HepG2 (cell line): ENCODE measurements around the gene SURF6. TPM values are rescaled to one million over a fixed set of nuclear protein-coding genes. Genes with fewer than 3 reads are reported as not detected.

Experiments used
- ARID3A ChIP-seq: IDR thresholded peaks from 2 replicates; pipeline ENCODE4 v1.6.1; 2012; ENCODE audit warnings: low read depth, low read length, improper control_type of control experiment
- BRF2 ChIP-seq: sonication (generic); formaldehyde crosslinking; IDR thresholded peaks from 2 replicates; pipeline ENCODE4 v1.8.1; 2022; ENCODE audit warnings: mild to moderate bottlenecking, missing genetic modification reagents
- CCAR2 ChIP-seq: fragments of 200-400 bp; formaldehyde crosslinking; optimal IDR thresholded peaks from 2 replicates; pipeline ENCODE3; 2018; ENCODE audit warnings: low read depth, mild to moderate bottlenecking, low read length, moderate library complexity
- CEBPZ ChIP-seq: IDR thresholded peaks from 2 replicates; pipeline ENCODE4 v1.6.1; 2012; ENCODE audit warnings: low read length, improper control_type of control experiment
- CENPX ChIP-seq: sonication (generic); formaldehyde crosslinking; IDR thresholded peaks from 2 replicates; pipeline ENCODE4 v1.9.0; 2021; ENCODE audit warnings: mild to moderate bottlenecking, missing genetic modification reagents, moderate library complexity
- EED ChIP-seq: sonication (generic); formaldehyde crosslinking; IDR thresholded peaks from 2 replicates; pipeline ENCODE4 v1.5.0; 2020; ENCODE audit warnings: mild to moderate bottlenecking, missing genetic modification reagents
- HES4 ChIP-seq: sonication (generic); formaldehyde crosslinking; IDR thresholded peaks from 2 replicates; pipeline ENCODE4 v1.9.0; 2021; ENCODE audit warnings: mild to moderate bottlenecking, missing genetic modification reagents, borderline replicate concordance
- JUN ChIP-seq: sonication (generic); formaldehyde crosslinking; IDR thresholded peaks from 2 replicates; pipeline ENCODE4 v1.4.0; 2020; ENCODE audit warnings: mild to moderate bottlenecking, missing genetic modification reagents
- KDM5A ChIP-seq: fragments of 200-600 bp; sonication (generic); IDR thresholded peaks from 2 replicates; pipeline ENCODE4 v1.7.0; 2018; ENCODE audit warnings: antibody characterized with exemption, mild to moderate bottlenecking, low read length, borderline replicate concordance
- LCORL ChIP-seq, 2 experiments: fragments of 450-650 bp in 1 of 2; sonication (generic) in 1 of 2; formaldehyde crosslinking in 1 of 2; IDR thresholded peaks; 2 replicates each; pipeline versions ENCODE4 v1.5.0 to v1.6.1; 2017 to 2020; ENCODE audit warnings: antibody characterized with exemption in 1 of 2, missing genetic modification reagents in 1 of 2
- MIER3 ChIP-seq: IDR thresholded peaks from 2 replicates; pipeline ENCODE4 v1.6.1; 2016; ENCODE audit warnings: missing compliant biosample characterization, borderline replicate concordance
- NCOA2 ChIP-seq: sonication (generic); formaldehyde crosslinking; IDR thresholded peaks from 2 replicates; pipeline ENCODE4 v1.8.0; 2022; ENCODE audit warnings: inconsistent platforms
- POLR2A ChIP-seq, 2 experiments: IDR thresholded peaks; 2 replicates each; pipeline ENCODE4 v1.6.1; 2011; ENCODE audit warnings: low read depth in 2 of 2, low read length in 2 of 2, mild to moderate bottlenecking in 1 of 2, moderate library complexity in 1 of 2; ENCODE audit not compliant: insufficient read depth in 1 of 2
- SP140L ChIP-seq: sonication (generic); formaldehyde crosslinking; IDR thresholded peaks from 2 replicates; pipeline ENCODE4 v1.4.0; 2020; ENCODE audit warnings: missing genetic modification reagents, borderline replicate concordance
- ZNF30 ChIP-seq: sonication (generic); formaldehyde crosslinking; IDR thresholded peaks from 2 replicates; pipeline ENCODE4 v1.5.0; 2020; ENCODE audit warnings: mild to moderate bottlenecking, missing genetic modification reagents
- ZNF747 ChIP-seq: sonication (generic); formaldehyde crosslinking; IDR thresholded peaks from 2 replicates; pipeline ENCODE4 v1.8.1; 2023; ENCODE audit warnings: missing genetic modification reagents, mild to moderate bottlenecking, borderline replicate concordance
- ZNF775 ChIP-seq: sonication (generic); formaldehyde crosslinking; IDR thresholded peaks from 2 replicates; pipeline ENCODE4 v1.4.0; 2020; ENCODE audit warnings: missing genetic modification reagents, mild to moderate bottlenecking, moderate library complexity, borderline replicate concordance
- polyA plus RNA-seq, 8 experiments: library from polyadenylated mRNA; depleted of rRNA in 3 of 8; stranded (reverse) in 7 of 8; unstranded in 1 of 8; fragments of >200 nt; fragmentation: Illumina TruSeq in 4 of 8; extraction: Trizol in 4 of 8; gene quantifications; 2 replicates each; pipeline versions ENCODE4 v1.2.1 to v1.2.3, GENCODE V29; 2011 to 2016; ENCODE audit warnings: low read depth in 4 of 8, missing spikeins in 1 of 8, mixed read lengths in 1 of 8; ENCODE audit not compliant: insufficient read depth in 1 of 8
- total RNA-seq, 5 experiments: library from RNA; depleted of rRNA; stranded (reverse); fragments of >200 nt; fragmentation: Illumina TruSeq; extraction: Trizol; gene quantifications; 2 replicates each; pipeline ENCODE4 v1.2.3, GENCODE V29; 2016; ENCODE audit warnings: low read depth in 1 of 5
- TF ChIP-seq, protein P1 (sequence below): sonication (generic); formaldehyde crosslinking; conservative IDR thresholded peaks from 2 replicates; pipeline ENCODE4 v1.8.0; 2022; ENCODE audit warnings: missing genetic modification reagents
- TF ChIP-seq, protein P2 (sequence below): sonication (generic); formaldehyde crosslinking; IDR thresholded peaks from 2 replicates; pipeline ENCODE4 v1.8.1; 2023; ENCODE audit warnings: missing genetic modification reagents, inconsistent platforms, borderline replicate concordance

The SURF6 gene
- total and polyA plus RNA-seq, 2 of the 13 experiments (the other 11 are each of a cell fraction or from before 2014, with no cell fraction given) = 5.9 to 14.7 TPM

DNA sequence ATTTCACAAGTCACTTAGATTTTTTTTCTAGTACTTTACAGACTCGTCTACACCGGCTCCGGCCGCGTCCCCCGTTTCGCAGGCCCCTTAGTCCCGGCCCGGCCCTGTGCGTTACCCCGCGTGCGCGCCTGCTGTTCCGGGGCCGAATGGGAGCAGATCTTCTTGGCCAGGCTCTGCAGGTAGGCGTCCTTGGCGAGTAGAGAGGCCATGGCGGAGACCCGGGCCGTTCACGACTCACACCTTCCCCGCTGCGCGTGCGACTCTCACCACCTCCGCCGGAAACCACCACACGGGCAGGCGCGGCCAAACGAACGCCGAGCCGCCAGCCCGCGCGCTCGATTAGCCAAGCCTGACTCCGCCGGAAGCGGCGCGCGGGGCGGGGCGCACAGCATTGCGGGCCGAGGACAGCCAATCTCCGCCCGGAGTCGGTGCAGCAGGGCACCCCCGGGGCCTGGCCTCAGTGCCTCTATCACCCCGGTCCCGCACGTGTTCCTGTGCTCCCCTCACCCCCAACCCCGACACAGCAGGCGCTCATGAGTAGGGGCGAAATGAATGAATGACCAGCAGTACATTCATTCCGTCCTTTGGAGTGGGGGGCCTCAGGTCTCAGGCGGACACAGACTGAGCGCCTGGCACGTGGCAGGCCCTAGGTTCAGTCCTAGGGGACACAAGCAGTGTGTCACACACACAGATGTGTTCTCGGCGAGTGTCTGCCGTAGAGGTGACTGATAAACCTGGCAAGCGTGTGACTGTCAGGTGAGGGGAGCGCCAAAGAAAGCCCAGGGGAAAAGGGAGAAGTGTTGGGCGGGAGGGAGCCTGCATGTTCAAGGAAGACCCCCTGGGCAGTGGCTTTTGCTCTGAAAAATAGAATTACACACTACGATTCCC is at the start of gene SURF6 (continued):
- TF ChIP-seq CEBPZ (no peak), EED (no peak; the same call in 1 of the 2 replicates), JUN (no peak), NCOA2 (CRISPR knock-in tag) (peak; percentile 59; the same call in 1 of the 2 replicates), ARID3A (no peak), ZNF747 (CRISPR knock-in tag) (peak; percentile 97), CCAR2 (no peak), ZNF775 (CRISPR knock-in tag) (no peak), CENPX (CRISPR knock-in tag) (no peak), MIER3 (peak; percentile 92), KDM5A (peak; percentile 80; the same call in 1 of the 2 replicates), POLR2A (IDR thresholded peaks at IDR 0.05; ENCODE audit: insufficient read depth in 1 of 2, low read depth in 2 of 2, low read length in 2 of 2) (peak; percentile 78 to 92), SP140L (no peak), ZNF30 (CRISPR knock-in tag) (no peak), LCORL (IDR thresholded peaks at IDR 0.05) (no peak), LCORL (CRISPR knock-in tag; IDR thresholded peaks at IDR 0.05) (peak; percentile 41; the same call in 1 of the 2 replicates), BRF2 (CRISPR knock-in tag) (peak; percentile 89), HES4 (CRISPR knock-in tag) (no peak; the same call in 1 of the 2 replicates)
- TF ChIP-seq, protein P1, sequence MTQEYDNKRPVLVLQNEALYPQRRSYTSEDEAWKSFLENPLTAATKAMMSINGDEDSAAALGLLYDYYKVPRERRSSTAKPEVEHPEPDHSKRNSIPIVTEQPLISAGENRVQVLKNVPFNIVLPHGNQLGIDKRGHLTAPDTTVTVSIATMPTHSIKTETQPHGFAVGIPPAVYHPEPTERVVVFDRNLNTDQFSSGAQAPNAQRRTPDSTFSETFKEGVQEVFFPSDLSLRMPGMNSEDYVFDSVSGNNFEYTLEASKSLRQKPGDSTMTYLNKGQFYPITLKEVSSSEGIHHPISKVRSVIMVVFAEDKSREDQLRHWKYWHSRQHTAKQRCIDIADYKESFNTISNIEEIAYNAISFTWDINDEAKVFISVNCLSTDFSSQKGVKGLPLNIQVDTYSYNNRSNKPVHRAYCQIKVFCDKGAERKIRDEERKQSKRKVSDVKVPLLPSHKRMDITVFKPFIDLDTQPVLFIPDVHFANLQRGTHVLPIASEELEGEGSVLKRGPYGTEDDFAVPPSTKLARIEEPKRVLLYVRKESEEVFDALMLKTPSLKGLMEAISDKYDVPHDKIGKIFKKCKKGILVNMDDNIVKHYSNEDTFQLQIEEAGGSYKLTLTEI (CRISPR knock-in tag) = no peak
- TF ChIP-seq, protein P2, sequence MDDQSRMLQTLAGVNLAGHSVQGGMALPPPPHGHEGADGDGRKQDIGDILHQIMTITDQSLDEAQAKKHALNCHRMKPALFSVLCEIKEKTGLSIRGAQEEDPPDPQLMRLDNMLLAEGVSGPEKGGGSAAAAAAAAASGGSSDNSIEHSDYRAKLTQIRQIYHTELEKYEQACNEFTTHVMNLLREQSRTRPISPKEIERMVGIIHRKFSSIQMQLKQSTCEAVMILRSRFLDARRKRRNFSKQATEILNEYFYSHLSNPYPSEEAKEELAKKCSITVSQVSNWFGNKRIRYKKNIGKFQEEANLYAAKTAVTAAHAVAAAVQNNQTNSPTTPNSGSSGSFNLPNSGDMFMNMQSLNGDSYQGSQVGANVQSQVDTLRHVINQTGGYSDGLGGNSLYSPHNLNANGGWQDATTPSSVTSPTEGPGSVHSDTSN (CRISPR knock-in tag) = peak; percentile 78; the same call in 1 of the 2 replicates
